Nephron progenitor cell (in vitro differentiated cells): ENCODE results near the gene MAMDC4.
"Not testable (repeated sequence)": the region's sequence is repeated elsewhere in the genome, so short reads cannot be mapped to it uniquely, and the experiment has no call there.

Source experiments
- DNase-seq: peaks from one replicate; pipeline ENCODE4 v3.0.0; 2021
- H3K27ac Mint-ChIP-seq: 2 replicates; pipeline ENCODE4 v1.8.0; 2021; ENCODE audit warnings: mild to moderate bottlenecking, moderate library complexity, mixed read lengths
- H3K27me3 Mint-ChIP-seq: 2 replicates; pipeline ENCODE4 v1.8.0; 2021; ENCODE audit warnings: mild to moderate bottlenecking, low read depth, mixed read lengths; ENCODE audit not compliant: poor library complexity
- H3K36me3 Mint-ChIP-seq: 2 replicates; pipeline ENCODE4 v1.8.0; 2021; ENCODE audit warnings: low read depth, mixed read lengths
- H3K4me1 Mint-ChIP-seq: 2 replicates; pipeline ENCODE4 v1.8.0; 2021; ENCODE audit warnings: mixed read lengths
- H3K4me3 Mint-ChIP-seq: 2 replicates; pipeline ENCODE4 v1.8.0; 2021; ENCODE audit warnings: mild to moderate bottlenecking, moderate library complexity, mixed read lengths
- H3K9me3 Mint-ChIP-seq: 2 replicates; pipeline ENCODE4 v1.8.0; 2021; ENCODE audit warnings: mild to moderate bottlenecking, moderate library complexity, mixed read lengths
- TF ChIP-seq, protein P1 (sequence below): fragments of 200-600 bp; sonication (generic); IDR thresholded peaks from 2 replicates; pipeline ENCODE4 v1.5.0; 2021; ENCODE audit warnings: antibody characterized with exemption

MAMDC4 gene

DNA sequence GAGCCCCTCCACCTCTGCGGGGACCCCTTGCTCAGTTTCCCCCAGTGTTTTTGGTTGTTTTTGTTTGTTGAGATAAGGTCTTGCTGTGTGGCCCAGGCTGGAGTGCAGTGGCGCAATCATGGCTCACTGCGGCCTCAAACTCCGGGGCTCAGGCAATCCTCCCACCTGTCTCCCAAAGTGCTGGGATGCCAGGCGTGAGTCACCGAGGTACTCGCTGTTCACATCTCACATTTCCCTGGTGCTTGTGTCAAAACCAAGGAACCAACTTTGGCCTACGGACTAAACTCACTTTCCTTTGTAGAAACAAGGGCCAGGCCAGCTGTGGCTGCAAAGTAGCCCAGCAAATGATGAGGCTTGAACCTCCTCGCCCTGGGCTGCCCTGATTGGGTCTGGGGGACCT is 19.6 kb upstream of the MAMDC4 start:
- Mint-ChIP-seq H3K9me3 (no peaks in the 10 kb centered on the region), H3K27ac (no peak overlapping the region), H3K36me3 (peaks cover 12% of the 10 kb centered on the region), H3K27me3 (no peaks in the 10 kb centered on the region), H3K4me3 (no peak overlapping the region), H3K4me1 (peaks cover 3% of the 10 kb centered on the region)
- no peak for DNase-seq
- TF ChIP-seq, protein P1, sequence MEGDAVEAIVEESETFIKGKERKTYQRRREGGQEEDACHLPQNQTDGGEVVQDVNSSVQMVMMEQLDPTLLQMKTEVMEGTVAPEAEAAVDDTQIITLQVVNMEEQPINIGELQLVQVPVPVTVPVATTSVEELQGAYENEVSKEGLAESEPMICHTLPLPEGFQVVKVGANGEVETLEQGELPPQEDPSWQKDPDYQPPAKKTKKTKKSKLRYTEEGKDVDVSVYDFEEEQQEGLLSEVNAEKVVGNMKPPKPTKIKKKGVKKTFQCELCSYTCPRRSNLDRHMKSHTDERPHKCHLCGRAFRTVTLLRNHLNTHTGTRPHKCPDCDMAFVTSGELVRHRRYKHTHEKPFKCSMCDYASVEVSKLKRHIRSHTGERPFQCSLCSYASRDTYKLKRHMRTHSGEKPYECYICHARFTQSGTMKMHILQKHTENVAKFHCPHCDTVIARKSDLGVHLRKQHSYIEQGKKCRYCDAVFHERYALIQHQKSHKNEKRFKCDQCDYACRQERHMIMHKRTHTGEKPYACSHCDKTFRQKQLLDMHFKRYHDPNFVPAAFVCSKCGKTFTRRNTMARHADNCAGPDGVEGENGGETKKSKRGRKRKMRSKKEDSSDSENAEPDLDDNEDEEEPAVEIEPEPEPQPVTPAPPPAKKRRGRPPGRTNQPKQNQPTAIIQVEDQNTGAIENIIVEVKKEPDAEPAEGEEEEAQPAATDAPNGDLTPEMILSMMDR: no peak

DNA sequence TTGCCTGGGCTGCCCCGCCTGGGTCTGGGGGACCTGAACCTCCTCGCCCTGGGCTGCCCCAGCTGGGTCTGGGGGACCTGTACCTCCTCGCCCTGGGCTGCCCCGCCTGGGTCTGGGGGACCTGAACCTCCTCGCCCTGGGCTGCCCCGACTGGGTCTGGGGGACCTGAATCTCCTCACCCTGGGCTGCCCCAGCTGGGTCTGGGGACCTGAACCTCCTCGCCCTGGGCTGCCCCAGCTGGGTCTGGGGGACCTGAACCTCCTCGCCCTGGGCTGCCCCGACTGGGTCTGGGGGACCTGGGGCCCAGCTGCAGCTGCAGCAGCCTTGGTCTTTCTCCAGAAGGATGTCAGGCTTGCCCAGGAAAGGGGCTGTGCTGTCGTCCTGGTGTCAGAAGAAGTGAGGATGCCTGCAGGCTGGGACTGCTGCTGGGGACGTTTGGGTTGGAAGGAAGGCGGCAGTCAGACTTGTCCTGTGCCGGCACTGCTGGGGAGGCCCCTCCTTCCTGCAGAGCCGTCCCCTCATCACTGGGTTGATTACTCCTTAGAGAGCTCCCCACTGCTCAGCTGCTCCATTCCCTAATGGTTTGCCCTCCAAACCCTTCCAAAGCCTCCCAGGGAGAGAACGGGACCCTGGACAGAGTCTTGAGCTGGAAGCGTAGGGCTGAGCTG is 18.6 kb upstream of the MAMDC4 start:
- H3K4me1 Mint-ChIP-seq, H3K4me3 Mint-ChIP-seq, DNase-seq, H3K27me3 Mint-ChIP-seq, H3K9me3 Mint-ChIP-seq: not testable (repeated sequence)
- peak overlapping the region; percentile 94 for H3K27ac Mint-ChIP-seq
- H3K36me3 Mint-ChIP-seq: peaks cover 12% of the 10 kb centered on the region

DNA sequence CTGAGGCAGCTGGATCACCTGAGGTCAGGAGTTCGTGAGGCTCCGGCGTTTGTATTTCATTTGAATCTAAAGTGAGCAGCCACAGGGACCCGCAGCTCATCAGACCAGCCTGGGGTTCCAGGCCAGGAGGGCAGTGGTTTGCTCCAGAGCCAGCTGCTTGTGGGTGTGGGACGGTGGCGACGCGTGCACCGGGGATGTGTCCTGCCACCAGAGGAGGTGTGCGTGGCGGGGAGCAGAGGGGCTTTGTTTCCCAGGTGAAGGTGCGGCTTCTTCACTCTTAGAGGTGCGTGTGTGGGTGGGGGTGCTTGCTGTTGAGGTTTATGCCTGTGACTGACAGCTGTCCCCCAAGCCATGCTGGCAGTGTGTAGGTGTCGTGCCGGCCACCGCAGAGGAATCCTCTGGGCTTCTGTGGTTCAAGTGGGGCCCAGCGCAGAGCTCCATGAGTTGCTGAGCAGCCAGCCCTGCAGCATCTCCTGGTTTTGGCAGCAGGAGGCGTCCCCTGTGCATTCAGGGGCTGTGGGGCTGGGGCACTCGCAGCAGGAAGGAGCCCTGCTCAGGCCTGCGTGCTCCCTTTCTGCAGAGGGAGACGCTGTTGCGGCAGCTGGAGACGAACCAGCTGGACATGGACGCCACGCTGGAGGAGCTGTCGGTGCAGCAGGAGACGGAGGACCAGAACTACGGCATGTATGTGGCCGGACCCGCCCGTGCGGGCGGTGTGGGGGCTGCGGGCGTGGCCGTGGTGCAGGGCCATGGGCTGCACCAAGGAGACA is 16.8 kb upstream of the MAMDC4 start:
- Mint-ChIP-seq H3K27me3 (no peaks in the 10 kb centered on the region), H3K9me3 (no peaks in the 10 kb centered on the region), H3K36me3 (peaks cover 12% of the 10 kb centered on the region), H3K4me1 (peaks cover 17% of the 10 kb centered on the region), H3K4me3 (no peak overlapping the region), H3K27ac (no peak overlapping the region)
- TF ChIP-seq, protein P1: no peak
- no peak for DNase-seq

DNA sequence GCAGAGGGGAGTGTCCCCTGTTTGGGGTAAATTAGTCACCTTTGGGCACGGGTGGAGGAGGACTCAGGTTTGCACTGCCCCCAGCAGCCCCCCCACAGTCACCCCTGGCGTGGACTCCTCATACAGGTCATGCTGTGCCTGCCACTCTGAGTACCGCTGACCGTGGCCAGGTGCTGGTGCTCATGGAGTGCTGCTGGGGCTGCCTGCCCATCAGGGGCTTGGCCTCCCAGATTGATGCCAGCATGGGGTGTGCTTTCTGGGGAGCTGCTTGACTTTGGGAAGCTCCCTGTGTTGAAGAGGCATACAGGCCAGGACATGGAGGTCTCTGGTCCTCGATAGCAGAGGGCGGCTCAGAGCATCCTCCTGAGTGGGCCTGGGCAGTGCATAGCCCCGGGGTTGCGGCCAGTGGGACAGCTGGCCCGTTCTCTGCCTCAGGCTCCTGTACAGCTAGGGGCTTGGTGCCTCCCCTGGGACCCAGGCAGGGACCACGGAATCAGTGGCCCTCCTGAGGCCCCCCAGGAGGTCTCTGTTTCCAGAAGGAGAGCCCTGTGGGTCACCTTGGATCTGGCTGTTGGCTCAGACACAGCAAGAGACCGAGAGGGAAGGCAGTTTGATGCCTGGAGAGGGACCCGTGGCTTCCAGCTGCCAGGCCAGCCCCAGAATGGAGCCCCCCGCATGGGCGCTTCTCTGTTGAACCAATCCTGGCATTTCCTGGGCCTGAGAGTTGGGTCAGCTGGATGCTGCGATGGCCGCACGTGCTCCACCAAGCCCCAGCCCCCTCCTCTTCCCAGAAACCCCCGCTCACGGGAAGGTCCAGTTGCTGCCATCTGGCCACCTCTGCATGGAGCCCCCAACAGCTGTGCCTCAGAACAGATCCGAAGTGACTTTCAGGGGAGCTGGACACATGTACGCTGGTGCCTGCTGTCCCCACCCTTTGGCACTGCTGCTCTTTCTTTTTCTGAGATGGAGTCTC is 15.9 kb upstream of the MAMDC4 start:
- H3K4me3 Mint-ChIP-seq: no peak overlapping the region
- no peak overlapping the region for H3K27ac Mint-ChIP-seq
- peaks cover 25% of the 10 kb centered on the region for H3K4me1 Mint-ChIP-seq

DNA sequence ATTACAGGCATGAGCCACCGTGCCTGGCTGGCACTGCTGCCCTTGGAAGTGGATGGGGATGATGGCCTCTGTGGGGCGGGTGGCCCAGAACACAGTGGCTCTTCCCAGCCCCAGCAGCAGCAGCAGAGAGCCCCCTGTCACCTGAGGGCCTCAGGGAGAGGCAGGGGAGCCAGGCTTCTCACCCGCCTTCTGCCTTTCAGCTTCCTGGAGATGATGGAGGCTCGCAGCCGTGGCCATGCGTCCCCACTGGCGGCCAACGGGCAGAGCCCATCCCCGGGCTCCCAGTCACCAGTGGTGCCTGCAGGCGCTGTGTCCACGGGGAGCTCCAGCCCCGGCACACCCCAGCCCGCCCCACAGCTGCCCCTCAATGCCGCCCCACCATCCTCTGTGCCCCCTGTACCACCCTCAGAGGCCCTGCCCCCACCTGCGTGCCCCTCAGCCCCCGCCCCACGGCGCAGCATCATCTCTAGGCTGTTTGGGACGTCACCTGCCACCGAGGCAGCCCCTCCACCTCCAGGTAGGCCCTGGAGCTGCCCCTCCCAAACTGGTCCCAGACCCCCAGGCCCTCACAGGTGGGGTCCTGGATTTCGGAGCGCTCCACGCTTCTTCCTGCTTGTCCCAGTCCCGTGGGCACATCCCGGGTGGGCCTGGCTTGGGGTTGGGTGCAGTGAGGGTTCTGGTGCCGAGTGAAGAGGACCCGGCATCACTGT is 14.8 kb upstream of the MAMDC4 start:
- H3K4me1 Mint-ChIP-seq: peaks cover 35% of the 10 kb centered on the region
- H3K4me3 Mint-ChIP-seq: no peak overlapping the region
- TF ChIP-seq, protein P1: no peak
- DNase-seq: no peak
- H3K27me3 Mint-ChIP-seq: no peaks in the 10 kb centered on the region
- peaks cover 9% of the 10 kb centered on the region for H3K36me3 Mint-ChIP-seq
- no peak overlapping the region for H3K27ac Mint-ChIP-seq
- H3K9me3 Mint-ChIP-seq: no peaks in the 10 kb centered on the region

More for the DNA sequence above, 15.9 kb upstream of the MAMDC4 start:
- H3K27me3 Mint-ChIP-seq: no peaks in the 10 kb centered on the region
- TF ChIP-seq, protein P1: no peak
- peaks cover 12% of the 10 kb centered on the region for H3K36me3 Mint-ChIP-seq
- DNase-seq: no peak
- no peaks in the 10 kb centered on the region for H3K9me3 Mint-ChIP-seq

DNA sequence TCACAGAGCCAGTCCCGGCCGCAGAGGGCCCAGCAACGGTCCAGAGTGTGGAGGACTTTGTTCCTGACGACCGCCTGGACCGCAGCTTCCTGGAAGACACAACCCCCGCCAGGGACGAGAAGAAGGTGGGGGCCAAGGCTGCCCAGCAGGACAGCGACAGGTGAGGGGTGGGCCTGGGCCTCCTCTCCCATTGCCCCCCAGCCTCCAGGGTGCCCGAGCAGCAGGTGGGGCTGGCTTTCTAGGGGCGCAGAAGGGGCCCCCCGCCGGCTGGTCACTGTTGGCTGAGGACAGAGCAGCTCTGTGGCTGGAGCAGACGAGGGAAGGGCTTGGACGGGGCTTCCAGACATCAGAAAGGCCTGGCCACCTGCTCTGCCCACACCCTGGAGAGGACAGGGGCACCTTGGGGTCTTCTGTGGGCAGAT is 14.3 kb upstream of the MAMDC4 start:
- H3K4me1 Mint-ChIP-seq: peaks cover 37% of the 10 kb centered on the region
- H3K4me3 Mint-ChIP-seq, H3K27me3 Mint-ChIP-seq, H3K9me3 Mint-ChIP-seq, H3K27ac Mint-ChIP-seq, DNase-seq, H3K36me3 Mint-ChIP-seq: not testable (repeated sequence)
